Stimulated activated effector memory CD8-positive, alpha-beta T cell treated with anti-CD3 and anti-CD28 coated beads, Interleukin-12 subunit alpha, Interleukin-12 subunit beta, amount 100 ng/mL, for 72 hours (primary cell): ENCODE data around the gene RRP1B.
"Not testable (repeated sequence)": the region's sequence is repeated elsewhere in the genome, so short reads cannot be mapped to it uniquely, and the experiment has no call there.

ENCODE experiments used
- ATAC-seq: fragments of 150-1000 bp; cut with Tn5 transposase; 2 replicates; pipeline ENCODE4 v1.10.0; 2021
- DNase-seq, 2 donors: peaks; one replicate each; pipeline ENCODE4 v3.0.0; 2021 to 2022; ENCODE audit warnings: low spot score in 2 of 2
- H3K27ac Mint-ChIP-seq: one replicate; pipeline ENCODE4 v1.8.0; 2022; ENCODE audit warnings: mild to moderate bottlenecking, mixed read lengths
- H3K36me3 Mint-ChIP-seq: one replicate; pipeline ENCODE4 v1.8.0; 2022; ENCODE audit warnings: mild to moderate bottlenecking, mixed read lengths
- H3K4me1 Mint-ChIP-seq: one replicate; pipeline ENCODE4 v1.8.0; 2022; ENCODE audit warnings: mixed read lengths
- H3K4me3 Mint-ChIP-seq: one replicate; pipeline ENCODE4 v1.8.0; 2022; ENCODE audit warnings: mild to moderate bottlenecking, mixed read lengths
- H3K9me3 Mint-ChIP-seq: one replicate; pipeline ENCODE4 v1.8.0; 2022; ENCODE audit warnings: mixed read lengths

The RRP1B gene

DNA sequence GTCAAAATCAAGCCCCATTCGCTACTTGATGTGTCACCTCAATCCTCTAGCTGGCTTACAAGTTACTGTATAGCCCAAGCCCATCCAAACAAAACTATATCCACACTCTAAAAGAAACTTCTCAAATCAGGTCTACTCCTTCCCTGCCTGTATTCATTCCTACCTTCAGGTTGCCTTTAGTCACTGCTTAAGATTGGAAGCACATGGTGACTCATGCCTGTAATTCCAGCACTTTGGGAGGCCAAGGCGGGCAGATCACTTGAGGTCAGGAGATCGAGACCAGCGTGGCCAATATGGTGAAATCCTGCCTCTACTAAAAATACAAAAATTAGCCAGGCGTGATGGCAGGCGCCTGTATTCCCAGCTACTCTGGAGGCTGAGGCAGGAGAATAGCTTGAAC, 7.4 kb upstream of the RRP1B start:
- not testable (repeated sequence) for H3K4me3 Mint-ChIP-seq, H3K9me3 Mint-ChIP-seq, H3K4me1 Mint-ChIP-seq, ATAC-seq, H3K27ac Mint-ChIP-seq, DNase-seq, H3K36me3 Mint-ChIP-seq

DNA sequence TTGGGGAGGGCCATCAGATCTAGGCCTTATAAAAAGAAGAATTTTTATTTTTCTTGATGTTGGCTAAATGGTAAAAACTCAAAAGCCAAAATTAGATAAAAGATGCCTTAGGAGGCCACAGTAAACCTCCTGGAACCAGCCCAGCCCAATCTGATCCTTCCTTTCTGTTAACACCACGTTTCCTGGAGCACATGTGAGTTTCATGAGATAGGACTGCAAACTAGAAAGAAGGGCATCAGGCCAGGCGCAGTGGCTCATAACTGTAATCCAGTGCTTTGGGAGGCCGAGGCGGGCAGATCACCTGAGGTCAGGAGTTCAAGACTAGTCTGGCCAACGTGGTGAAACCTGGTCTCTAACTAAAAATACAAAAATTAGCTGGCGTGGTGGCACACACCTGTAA, 6.7 kb upstream of the RRP1B start:
- H3K4me3 Mint-ChIP-seq: no peak overlapping the region
- DNase-seq (no peak), ATAC-seq (no peak)
- H3K27ac Mint-ChIP-seq: no peak overlapping the region
- no peaks in the 10 kb centered on the region for H3K4me1 Mint-ChIP-seq
- H3K36me3 Mint-ChIP-seq: no peaks in the 10 kb centered on the region
- no peaks in the 10 kb centered on the region for H3K9me3 Mint-ChIP-seq

DNA sequence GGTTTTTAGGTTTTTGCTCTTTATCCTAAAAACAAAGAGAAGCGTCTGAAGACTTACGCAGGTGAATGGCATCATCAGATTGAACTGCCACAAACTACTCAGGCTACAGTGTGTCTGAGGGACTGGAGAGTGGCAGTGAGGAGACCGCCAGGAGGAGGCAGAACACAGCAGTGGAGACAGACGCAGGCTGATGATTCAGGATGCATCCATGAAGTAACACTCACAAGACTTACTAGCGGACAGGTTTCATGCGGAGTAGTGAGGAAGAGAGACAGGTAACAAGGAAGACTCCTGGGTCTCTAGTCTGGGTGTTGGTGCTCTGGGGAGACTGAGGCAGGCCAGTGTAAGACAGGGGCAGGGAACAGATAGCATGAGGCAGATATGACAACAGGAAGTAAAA, 5.7 kb upstream of the RRP1B start:
- DNase-seq (no peak), ATAC-seq (no peak)
- no peaks in the 10 kb centered on the region for H3K9me3 Mint-ChIP-seq
- H3K27ac Mint-ChIP-seq: peak overlapping the region; percentile 16
- H3K4me1 Mint-ChIP-seq: no peaks in the 10 kb centered on the region
- no peak overlapping the region for H3K4me3 Mint-ChIP-seq
- H3K36me3 Mint-ChIP-seq: no peaks in the 10 kb centered on the region

GRCh38 chr21:43654806-43655489, 4.4 kb upstream of the RRP1B start:
- H3K4me1 Mint-ChIP-seq: peaks cover 2% of the 10 kb centered on the region
- no peak for ATAC-seq
- DNase-seq: no peak
- H3K27ac Mint-ChIP-seq: no peak overlapping the region
- H3K4me3 Mint-ChIP-seq: no peak overlapping the region
- peaks cover 3% of the 10 kb centered on the region for H3K36me3 Mint-ChIP-seq
- H3K9me3 Mint-ChIP-seq: no peaks in the 10 kb centered on the region

DNA sequence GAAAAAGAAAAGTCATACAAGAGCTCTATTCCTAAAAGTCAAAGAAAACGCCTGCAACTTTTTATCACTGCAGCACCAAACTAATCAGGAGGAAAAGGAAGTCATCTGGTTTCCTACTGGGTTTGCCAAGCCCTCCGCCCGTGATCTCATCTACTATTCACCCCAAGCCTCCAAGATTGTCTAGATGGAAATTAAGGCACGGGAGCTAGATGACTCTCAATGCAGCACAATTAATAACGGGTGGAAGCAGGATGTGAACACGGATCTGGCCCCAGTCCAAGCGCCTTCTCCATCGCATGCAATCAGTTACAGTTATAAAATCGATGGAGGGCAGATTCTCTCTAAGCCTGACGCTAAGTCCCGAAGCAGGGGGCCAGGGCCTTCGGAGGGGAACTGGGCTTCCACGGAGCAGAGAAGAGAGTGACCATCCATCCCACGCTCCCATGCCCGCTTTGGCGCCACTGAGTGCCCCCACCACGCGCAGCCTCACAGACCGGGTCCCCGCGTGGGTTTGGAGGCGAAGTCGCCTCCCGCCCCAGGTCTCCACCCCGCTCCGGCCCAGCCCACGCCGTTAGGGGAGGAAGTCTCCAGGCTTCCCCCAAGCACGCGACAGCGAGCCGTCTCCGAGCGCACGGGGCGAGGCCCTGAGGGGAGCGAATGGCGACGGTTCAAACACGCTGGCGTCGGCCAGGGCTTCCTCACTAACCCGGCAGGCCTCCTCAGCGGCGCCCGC, 1.8 kb upstream of the RRP1B start:
- H3K27ac Mint-ChIP-seq: no peak overlapping the region
- H3K9me3 Mint-ChIP-seq: no peaks in the 10 kb centered on the region
- H3K36me3 Mint-ChIP-seq: peaks cover 25% of the 10 kb centered on the region
- no peak overlapping the region for H3K4me3 Mint-ChIP-seq
- ATAC-seq (no peak), DNase-seq (no peak)
- peaks cover 28% of the 10 kb centered on the region for H3K4me1 Mint-ChIP-seq

DNA sequence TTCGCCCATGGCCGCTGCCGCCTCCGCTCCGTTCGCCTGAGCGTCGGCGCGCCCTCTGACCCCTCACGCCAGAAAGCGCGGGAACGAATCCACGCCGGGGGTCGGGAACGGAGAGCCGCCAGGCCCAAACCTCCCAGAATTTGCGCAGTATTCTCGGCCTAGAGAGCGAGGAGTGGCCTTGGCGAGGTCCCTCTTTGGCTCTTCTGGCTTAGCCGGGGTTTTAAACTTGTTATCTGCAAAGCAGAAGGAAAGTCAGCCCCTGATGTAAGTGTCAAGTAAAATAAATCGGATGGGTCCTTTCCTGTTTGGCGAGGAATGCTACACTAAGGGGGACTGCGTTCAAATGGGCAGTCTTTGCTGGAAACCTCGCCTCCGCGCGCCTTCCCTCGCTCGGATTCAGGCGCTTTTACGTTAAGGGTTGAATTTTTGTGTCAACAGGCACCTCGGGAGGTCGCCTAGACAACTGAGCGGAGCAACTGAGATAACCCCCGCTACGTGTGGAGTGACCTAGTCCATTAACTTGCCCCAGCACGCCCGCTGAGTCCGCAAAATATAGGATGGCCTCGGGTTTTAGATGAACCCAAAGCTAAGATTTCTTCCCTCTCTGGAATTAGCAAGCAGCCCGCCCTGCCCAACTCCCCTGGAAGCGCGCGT, 1.1 kb upstream of the RRP1B start:
- H3K9me3 Mint-ChIP-seq: no peaks in the 10 kb centered on the region
- H3K4me1 Mint-ChIP-seq: peaks cover 34% of the 10 kb centered on the region
- H3K36me3 Mint-ChIP-seq: peaks cover 32% of the 10 kb centered on the region
- H3K4me3 Mint-ChIP-seq: no peak overlapping the region
- DNase-seq (no peak), ATAC-seq (no peak)
- no peak overlapping the region for H3K27ac Mint-ChIP-seq

DNA sequence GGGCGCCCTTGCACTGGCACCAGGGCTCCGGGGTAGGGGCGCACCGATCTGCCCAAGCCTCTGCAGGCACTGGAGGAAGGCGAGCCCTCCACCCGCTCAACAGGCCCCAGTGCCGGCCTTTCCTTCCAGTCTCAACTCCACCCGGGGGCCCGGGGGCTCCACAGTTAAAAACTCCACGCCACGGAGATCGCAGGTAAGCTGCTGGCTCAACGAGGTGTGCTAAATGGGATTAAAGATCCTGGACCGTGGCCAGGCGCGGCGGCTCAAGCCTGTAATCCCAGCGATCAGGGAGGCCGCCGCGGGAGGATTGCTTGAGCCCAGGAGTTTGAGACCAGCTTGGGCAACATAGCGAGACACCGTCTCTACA, 608 bp upstream of the RRP1B start:
- Mint-ChIP-seq H3K4me1 (peaks cover 34% of the 10 kb centered on the region), H3K4me3 (peak overlapping the region; percentile 91), H3K27ac (peak overlapping the region; percentile 90), H3K9me3 (no peaks in the 10 kb centered on the region), H3K36me3 (peaks cover 38% of the 10 kb centered on the region)
- no peak for ATAC-seq
- no peak for DNase-seq

- Mint-ChIP-seq H3K4me3 (peak overlapping the region; percentile 91), H3K4me1 (peaks cover 58% of the 10 kb centered on the region), H3K27ac (peak overlapping the region; percentile 90), H3K9me3 (peaks cover 3% of the 10 kb centered on the region), H3K36me3 (peaks cover 70% of the 10 kb centered on the region)
- ATAC-seq (no peak), DNase-seq (no peak)
These were observed 2.9 kb downstream of the RRP1B start for GRCh38 chr21:43662286-43662685.

- Mint-ChIP-seq H3K36me3 (peaks cover 77% of the 10 kb centered on the region), H3K27ac (peak overlapping the region; percentile 61), H3K4me1 (peaks cover 65% of the 10 kb centered on the region), H3K9me3 (peaks cover 3% of the 10 kb centered on the region), H3K4me3 (peak overlapping the region; percentile 19)
- ATAC-seq (no peak), DNase-seq (no peak)
These were observed 3.7 kb downstream of the RRP1B start for GRCh38 chr21:43663033-43663432.

DNA sequence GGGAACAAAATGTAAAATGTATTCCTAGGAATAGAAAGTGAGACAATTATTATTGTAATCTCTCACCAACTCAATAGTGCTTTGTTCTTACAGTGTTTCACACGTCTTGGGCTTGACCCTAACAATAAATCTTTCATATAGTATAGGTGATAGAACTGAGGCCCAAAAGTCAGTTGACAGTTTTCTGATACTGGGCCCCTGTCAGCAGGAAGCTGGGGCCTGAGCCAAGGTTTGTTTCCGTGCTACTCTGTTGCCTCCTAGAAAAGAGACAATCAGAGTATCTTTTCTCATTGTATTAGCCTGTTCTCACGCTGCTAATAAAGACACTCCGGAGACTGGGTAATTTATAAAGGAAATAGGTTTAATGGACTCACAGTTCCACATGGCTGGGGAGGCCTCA, 5.0 kb downstream of the RRP1B start:
- no peak overlapping the region for H3K4me3 Mint-ChIP-seq
- H3K4me1 Mint-ChIP-seq: peaks cover 65% of the 10 kb centered on the region
- peaks cover 3% of the 10 kb centered on the region for H3K9me3 Mint-ChIP-seq
- H3K27ac Mint-ChIP-seq: no peak overlapping the region
- DNase-seq: no peak
- no peak for ATAC-seq
- H3K36me3 Mint-ChIP-seq: peaks cover 82% of the 10 kb centered on the region

DNA sequence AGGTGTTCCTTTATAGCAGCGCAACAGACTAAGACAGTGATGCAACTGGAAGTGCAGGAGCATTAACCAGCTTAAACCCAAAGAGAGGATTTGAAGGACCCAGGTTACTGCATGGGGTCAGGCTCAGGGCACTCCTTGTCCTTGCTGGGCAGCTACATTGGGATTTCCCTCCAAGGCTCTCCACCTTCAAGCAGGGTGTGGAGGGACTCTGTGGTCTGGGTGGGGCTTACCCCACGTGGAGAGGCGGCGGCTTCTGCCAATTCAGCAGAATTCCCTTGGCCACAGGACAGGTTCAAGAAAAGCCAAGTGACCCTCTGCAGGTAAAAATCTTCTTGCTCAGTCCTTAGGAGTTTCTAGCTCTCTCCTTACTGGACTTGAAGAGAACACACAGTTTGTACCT, 6.5 kb downstream of the RRP1B start:
- Mint-ChIP-seq H3K36me3 (peaks cover 84% of the 10 kb centered on the region), H3K4me3 (no peak overlapping the region), H3K27ac (no peak overlapping the region), H3K4me1 (peaks cover 54% of the 10 kb centered on the region), H3K9me3 (peaks cover 3% of the 10 kb centered on the region)
- no peak for ATAC-seq
- DNase-seq: no peak

DNA sequence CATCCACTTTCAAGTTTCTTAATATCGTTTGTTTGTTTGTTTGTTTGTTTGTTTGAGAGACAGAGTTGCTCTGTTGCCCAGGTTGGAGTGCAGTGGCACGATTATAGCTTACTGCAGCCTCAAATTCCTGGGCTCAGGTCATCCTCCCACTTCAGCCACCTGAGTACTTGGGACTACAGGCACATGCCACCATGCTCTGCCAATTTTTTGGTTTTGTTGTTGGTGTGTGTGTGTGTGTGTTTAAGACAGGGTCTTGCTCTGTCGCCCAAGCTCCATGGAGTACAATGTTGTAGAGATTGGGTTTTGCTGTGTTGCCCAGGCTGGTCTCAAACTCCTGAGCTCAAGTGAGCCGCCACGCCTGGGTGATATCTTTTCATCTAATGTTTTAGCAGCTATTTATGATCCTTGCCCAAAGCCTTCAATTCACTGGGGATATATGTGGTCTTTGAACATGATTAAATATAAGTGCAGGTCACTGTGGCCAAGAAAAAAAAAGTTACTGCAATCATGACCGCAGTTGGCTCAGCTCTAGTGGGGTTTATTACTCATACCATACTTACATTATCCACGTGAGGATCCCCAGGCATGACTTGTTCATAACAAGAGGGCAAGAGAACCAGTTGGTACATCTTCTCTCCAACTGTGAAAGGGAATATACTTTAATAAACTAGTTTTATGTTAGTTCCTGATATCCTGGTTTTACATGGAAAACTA, 8.0 kb downstream of the RRP1B start:
- ATAC-seq (peak; percentile 97), DNase-seq (peak in 1 of 2 donors; percentile 56)
- peaks cover 3% of the 10 kb centered on the region for H3K9me3 Mint-ChIP-seq
- H3K27ac Mint-ChIP-seq: peak overlapping the region; percentile 86
- H3K4me1 Mint-ChIP-seq: peaks cover 39% of the 10 kb centered on the region
- peak overlapping the region; percentile 21 for H3K4me3 Mint-ChIP-seq
- H3K36me3 Mint-ChIP-seq: peaks cover 86% of the 10 kb centered on the region

DNA sequence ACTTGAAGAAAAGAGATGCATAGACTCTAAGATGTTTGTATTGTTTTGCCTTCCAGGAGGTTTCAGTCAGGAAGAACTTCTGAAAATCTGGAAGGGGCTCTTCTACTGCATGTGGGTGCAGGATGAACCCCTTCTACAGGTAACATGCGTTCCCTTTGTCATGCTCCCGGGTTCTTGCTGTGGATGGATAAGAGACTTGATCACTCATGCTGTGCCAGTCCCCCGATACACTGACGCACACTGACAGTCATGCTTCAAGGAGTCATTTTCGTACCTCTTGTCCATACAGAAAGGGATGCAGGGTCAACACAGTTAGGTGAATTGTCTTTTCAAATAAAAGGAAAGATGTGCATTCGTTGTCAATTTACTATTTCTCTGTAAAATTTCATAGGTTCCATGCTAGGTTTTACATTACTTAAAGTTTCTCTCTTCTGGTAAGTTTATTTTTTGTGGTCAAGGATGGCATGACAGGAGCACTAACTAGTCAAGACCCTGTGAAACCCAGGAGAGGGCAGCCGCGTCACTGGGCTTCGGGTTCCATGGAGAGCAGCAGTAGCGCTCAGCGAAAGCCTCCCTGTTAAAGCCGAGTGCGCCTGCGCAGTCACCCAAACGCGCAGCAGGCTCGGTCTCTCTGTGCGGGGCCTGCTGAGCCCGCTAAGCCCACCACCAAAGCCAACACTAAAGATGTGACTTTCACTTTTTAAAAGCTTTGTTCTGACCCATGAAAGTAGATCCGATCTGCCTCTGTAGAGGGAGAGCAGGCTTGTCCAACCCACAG, 10.7 kb downstream of the RRP1B start:
- Mint-ChIP-seq H3K9me3 (peaks cover 3% of the 10 kb centered on the region), H3K27ac (peak overlapping the region; percentile 40), H3K4me3 (no peak overlapping the region), H3K36me3 (peaks cover 86% of the 10 kb centered on the region), H3K4me1 (peaks cover 23% of the 10 kb centered on the region)
- no peak for ATAC-seq
- DNase-seq: no peak

- H3K4me1 Mint-ChIP-seq: peaks cover 17% of the 10 kb centered on the region
- H3K27ac Mint-ChIP-seq: no peak overlapping the region
- peaks cover 99% of the 10 kb centered on the region for H3K36me3 Mint-ChIP-seq
- H3K4me3 Mint-ChIP-seq: no peak overlapping the region
- no peak for ATAC-seq
- no peaks in the 10 kb centered on the region for H3K9me3 Mint-ChIP-seq
- no peak for DNase-seq
These were observed 16.5 kb downstream of the RRP1B start for GRCh38 chr21:43675871-43676270.

DNA sequence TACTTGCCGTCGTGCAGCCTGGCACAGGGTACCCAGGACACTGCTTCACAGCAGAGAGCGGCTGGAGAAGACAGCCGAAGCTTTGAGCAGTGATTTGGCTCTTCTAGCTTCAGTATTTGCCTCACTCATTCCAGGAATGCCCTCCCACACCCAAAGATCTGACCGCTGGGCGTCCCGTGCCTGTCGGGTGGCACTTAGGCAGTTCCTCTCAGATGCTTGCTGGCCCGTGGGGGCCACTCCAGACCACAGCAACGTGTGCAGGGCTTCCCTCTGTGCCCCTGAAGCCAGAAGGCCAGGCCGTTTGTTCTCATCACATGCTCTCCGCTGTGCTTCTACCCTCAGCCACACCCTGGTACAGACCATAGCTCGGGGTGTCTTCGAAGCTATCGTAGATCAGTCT, 17.0 kb downstream of the RRP1B start:
- Mint-ChIP-seq H3K27ac (no peak overlapping the region), H3K4me1 (peaks cover 17% of the 10 kb centered on the region), H3K9me3 (no peaks in the 10 kb centered on the region), H3K4me3 (no peak overlapping the region), H3K36me3 (peaks cover 99% of the 10 kb centered on the region)
- ATAC-seq: no peak
- no peak for DNase-seq
